Hepatocyte (in vitro differentiated cells): ENCODE measurements around the gene MAP4K5. TPM values are rescaled to one million over a fixed set of nuclear protein-coding genes. Genes with fewer than 3 reads are reported as not detected.

Experiments
- DNase-seq: peaks from one replicate; pipeline ENCODE4 v3.0.0-alpha.2; 2016; ENCODE audit warnings: low spot score
- H2AFZ ChIP-seq: fragments of 200-600 bp; sonication (generic); 2 replicates; pipeline ENCODE4 v1.6.0; 2016; ENCODE audit warnings: antibody characterized with exemption, mild to moderate bottlenecking
- H3K27ac ChIP-seq: fragments of 200-600 bp; sonication (generic); 2 replicates; pipeline ENCODE4 v1.5.1; 2016; ENCODE audit warnings: mild to moderate bottlenecking
- H3K27me3 ChIP-seq: fragments of 200-600 bp; sonication (generic); 2 replicates; pipeline ENCODE4 v1.6.1; 2016
- H3K36me3 ChIP-seq: fragments of 200-600 bp; sonication (generic); replicated peaks from 2 replicates; pipeline ENCODE4 v1.5.1; 2016; ENCODE audit warnings: low read depth; ENCODE audit not compliant: insufficient read depth
- H3K4me1 ChIP-seq: fragments of 200-600 bp; sonication (generic); 2 replicates; pipeline ENCODE4 v1.5.1; 2016; ENCODE audit warnings: mild to moderate bottlenecking, moderate library complexity; ENCODE audit not compliant: insufficient read depth
- H3K4me2 ChIP-seq: fragments of 200-600 bp; sonication (generic); 2 replicates; pipeline ENCODE4 v1.6.0; 2016
- H3K4me3 ChIP-seq: fragments of 200-600 bp; sonication (generic); 2 replicates; pipeline ENCODE4 v1.5.1; 2016; ENCODE audit warnings: mild to moderate bottlenecking
- H3K79me2 ChIP-seq: fragments of 200-600 bp; sonication (generic); 2 replicates; pipeline ENCODE4 v1.6.0; 2017; ENCODE audit warnings: mild to moderate bottlenecking
- H3K9me2 ChIP-seq: fragments of 200-600 bp; sonication (generic); replicated peaks from 2 replicates; pipeline ENCODE4 v1.6.0; 2017; ENCODE audit warnings: mild to moderate bottlenecking; ENCODE audit not compliant: insufficient read depth
- H3K9me3 ChIP-seq: fragments of 200-600 bp; sonication (generic); 2 replicates; pipeline ENCODE4 v1.5.1; 2016; ENCODE audit warnings: low read depth, mild to moderate bottlenecking
- H4K20me1 ChIP-seq: fragments of 200-600 bp; sonication (generic); 2 replicates; pipeline ENCODE4 v1.6.0; 2016; ENCODE audit warnings: mild to moderate bottlenecking; ENCODE audit not compliant: insufficient read depth, poor library complexity, severe bottlenecking
- CTCF ChIP-seq: fragments of 200-600 bp; sonication (generic); IDR thresholded peaks from 2 replicates; pipeline ENCODE4 v1.5.1; 2016; ENCODE audit warnings: antibody characterized with exemption, mild to moderate bottlenecking; ENCODE audit not compliant: poor library complexity
- EZH2 ChIP-seq: fragments of 200-600 bp; sonication (generic); IDR thresholded peaks from 2 replicates; pipeline ENCODE4 v1.6.1; 2016; ENCODE audit warnings: antibody characterized with exemption, mild to moderate bottlenecking, borderline replicate concordance
- EZH2phosphoT487 ChIP-seq: fragments of 200-600 bp; sonication (generic); IDR thresholded peaks from one replicate; pipeline ENCODE4 v1.6.1; 2018; ENCODE audit warnings: antibody characterized with exemption, mild to moderate bottlenecking, low read depth, moderate library complexity; ENCODE audit not compliant: unreplicated experiment, severe bottlenecking
- WGBS: methylation state at CpG from one replicate; pipeline ENCODE4 v1.1.6; 2016; ENCODE audit warnings: low lambda C conversion rate; ENCODE audit errors: missing lambda C conversion rate; 5-methylcytosine and 5-hydroxymethylcytosine counted together
- polyA plus RNA-seq: library from polyadenylated mRNA; unstranded; fragments of >200 nt; fragmentation: Nextera tagmentation; extraction: Ambion mirVana; gene quantifications from 2 replicates; pipeline ENCODE4 v1.2.1, GENCODE V29; 2016
- total RNA-seq: library from RNA; depleted of rRNA; stranded (reverse); fragments of >200 nt; gene quantifications from 2 replicates; pipeline ENCODE4 v1.2.3, GENCODE V29; 2014

MAP4K5 gene
- total and polyA plus RNA-seq, 2 experiments from 2014 or later = 41.0 to 98.6 TPM

DNA sequence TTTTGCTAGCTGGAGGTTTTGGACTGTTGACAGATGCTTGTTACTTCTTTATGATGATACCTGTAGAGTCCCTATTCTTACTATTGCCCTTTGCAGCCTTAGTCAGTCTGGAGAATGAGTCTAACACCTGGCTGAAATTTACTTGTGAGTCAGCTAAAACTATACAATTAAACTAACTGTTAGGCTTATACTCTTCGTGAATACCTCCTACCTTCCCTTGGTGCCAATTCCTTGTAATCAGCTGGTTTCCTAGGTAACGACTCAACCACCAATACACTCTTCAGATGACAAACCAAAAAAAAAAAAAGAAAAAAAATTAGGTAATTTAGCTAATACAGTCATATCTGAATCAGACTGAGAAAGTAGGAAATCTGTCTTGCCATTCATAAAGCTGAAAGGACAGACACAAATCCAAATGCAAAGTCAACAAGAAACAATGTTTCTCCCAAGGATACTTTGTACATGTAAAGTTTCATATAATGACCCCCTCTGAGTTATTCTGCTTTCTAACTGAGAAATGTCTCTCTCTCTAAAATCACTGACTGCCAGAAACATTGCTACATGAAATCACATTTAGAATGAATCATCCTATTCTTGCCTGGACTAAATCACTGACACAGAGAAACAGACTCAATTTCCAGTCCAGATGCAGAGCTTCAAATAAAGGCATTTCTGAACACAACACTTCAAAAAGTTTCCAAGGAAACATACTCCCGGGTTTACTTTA is 79.2 kb downstream of the MAP4K5 start:
- H3K4me1 ChIP-seq = no peaks in the 10 kb centered on the region
- H3K27me3 ChIP-seq = no peaks in the 10 kb centered on the region
- H3K27ac ChIP-seq = peak overlapping the region; percentile 39
- no peak overlapping the region for H3K4me3 ChIP-seq
- no peaks in the 10 kb centered on the region for H3K9me3 ChIP-seq
- TF ChIP-seq EZH2 = no peak
- no peak for TF ChIP-seq EZH2phosphoT487
- TF ChIP-seq CTCF = no peak
- no peaks in the 10 kb centered on the region for H4K20me1 ChIP-seq
- no peak overlapping the region for H3K4me2 ChIP-seq
- no peaks in the 10 kb centered on the region for H3K9me2 ChIP-seq
- H3K79me2 ChIP-seq = no peaks in the 10 kb centered on the region
- 79% methylated on average over 3 of the region's 3 CpGs for WGBS
- no peak overlapping the region for H2AFZ ChIP-seq
- H3K36me3 ChIP-seq = no peaks in the 10 kb centered on the region
- peak; percentile 8 for DNase-seq

DNA sequence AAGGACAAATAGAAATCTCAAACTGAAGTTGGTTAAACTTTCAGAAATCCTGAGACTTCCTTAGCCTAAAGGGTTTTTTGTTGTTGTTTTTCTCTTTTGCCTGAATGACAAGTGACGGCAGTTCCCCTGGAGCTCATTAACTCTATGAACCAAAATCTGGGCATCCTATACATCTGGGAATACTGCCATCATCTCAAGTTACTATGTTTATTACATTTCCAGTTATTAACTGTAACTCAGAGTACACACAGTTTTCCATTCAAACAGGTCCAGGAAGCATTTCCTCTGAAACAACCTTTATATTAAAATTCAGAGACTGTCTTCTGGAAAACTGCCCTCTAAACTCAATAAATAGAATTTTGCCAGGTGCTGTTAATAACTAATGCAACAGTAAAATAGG is 80.1 kb downstream of the MAP4K5 start:
- no peak overlapping the region for H2AFZ ChIP-seq
- no peaks in the 10 kb centered on the region for H4K20me1 ChIP-seq
- peak; percentile 6 for DNase-seq
- TF ChIP-seq EZH2phosphoT487 = no peak
- TF ChIP-seq EZH2 = no peak
- no peak for TF ChIP-seq CTCF
- no peaks in the 10 kb centered on the region for H3K36me3 ChIP-seq
- H3K9me3 ChIP-seq = no peaks in the 10 kb centered on the region
- H3K4me2 ChIP-seq = no peak overlapping the region
- WGBS = 65% methylated on average over 1 of the region's 1 CpG
- H3K4me1 ChIP-seq = no peaks in the 10 kb centered on the region
- no peaks in the 10 kb centered on the region for H3K79me2 ChIP-seq
- H3K9me2 ChIP-seq = no peaks in the 10 kb centered on the region
- no peaks in the 10 kb centered on the region for H3K27me3 ChIP-seq
- H3K27ac ChIP-seq = peak overlapping the region; percentile 39
- H3K4me3 ChIP-seq = no peak overlapping the region

DNA sequence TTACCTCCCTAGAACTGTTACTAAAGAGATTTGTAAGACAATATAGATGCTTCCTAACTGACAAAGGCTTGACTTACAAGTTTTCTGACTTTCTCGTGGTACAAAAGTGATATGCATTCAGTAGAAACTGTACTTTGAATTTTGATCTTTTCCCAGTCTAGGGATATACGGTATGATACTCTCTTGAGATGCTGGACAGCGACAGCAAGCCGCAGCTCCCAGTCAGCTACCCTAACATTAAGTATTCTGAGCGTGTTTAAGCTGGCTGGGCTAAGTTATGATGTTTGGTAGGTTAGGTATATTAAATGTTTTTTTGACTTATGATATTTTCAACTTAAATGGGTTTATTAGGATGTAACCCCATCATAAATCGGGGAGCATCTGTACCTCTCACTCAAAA is 80.5 kb downstream of the MAP4K5 start:
- no peaks in the 10 kb centered on the region for H3K9me2 ChIP-seq
- no peaks in the 10 kb centered on the region for H4K20me1 ChIP-seq
- H3K4me2 ChIP-seq = no peak overlapping the region
- no peaks in the 10 kb centered on the region for H3K9me3 ChIP-seq
- no peaks in the 10 kb centered on the region for H3K36me3 ChIP-seq
- H2AFZ ChIP-seq = no peak overlapping the region
- DNase-seq = no peak
- H3K79me2 ChIP-seq = no peaks in the 10 kb centered on the region
- 94% methylated on average over 6 of the region's 6 CpGs for WGBS
- H3K27me3 ChIP-seq = no peaks in the 10 kb centered on the region
- no peak for TF ChIP-seq EZH2phosphoT487
- TF ChIP-seq EZH2 = no peak
- TF ChIP-seq CTCF = no peak
- no peak overlapping the region for H3K4me3 ChIP-seq
- H3K27ac ChIP-seq = no peak overlapping the region
- H3K4me1 ChIP-seq = no peaks in the 10 kb centered on the region
